ENCODE data around the gene DNAJB13.

DNAJB13 gene

GRCh38 chr11:73949912-73950311 lies 914 bp upstream of the DNAJB13 start:
- FAIRE-seq = no peak
- no peak for DNase-seq (ENCODE audit: low spot score)

- DNase-seq (ENCODE audit: low spot score) (peak; percentile 54), FAIRE-seq (no peak)
Measured at GRCh38 chr11:73951797-73952196, 971 bp downstream of the DNAJB13 start.

GRCh38 chr11:73956876-73957653 lies 6.2 kb downstream of the DNAJB13 start:
- no peak for FAIRE-seq

GRCh38 chr11:73957654-73958361 lies 7.0 kb downstream of the DNAJB13 start:
- FAIRE-seq (no peak), DNase-seq (ENCODE audit: low spot score) (no peak)

More at GRCh38 chr11:73956876-73957653, 6.2 kb downstream of the DNAJB13 start:
- no peak for DNase-seq (ENCODE audit: low spot score)

- FAIRE-seq (no peak), DNase-seq (ENCODE audit: low spot score) (no peak)
Measured at GRCh38 chr11:73958521-73959141, 7.8 kb downstream of the DNAJB13 start.

GRCh38 chr11:73961321-73961720 lies 10.5 kb downstream of the DNAJB13 start:
- DNase-seq (ENCODE audit: low spot score) = no peak
- FAIRE-seq = no peak

GRCh38 chr11:73962101-73962705 lies 11.4 kb downstream of the DNAJB13 start:
- FAIRE-seq = no peak
- no peak for DNase-seq (ENCODE audit: low spot score)

GRCh38 chr11:73963861-73964260 lies 13.0 kb downstream of the DNAJB13 start:
- FAIRE-seq = no peak
- DNase-seq (ENCODE audit: low spot score) = no peak

- DNase-seq (ENCODE audit: low spot score) = no peak
- FAIRE-seq = no peak
Measured at GRCh38 chr11:73965076-73965763, 14.4 kb downstream of the DNAJB13 start.

GRCh38 chr11:73965764-73966121 lies 14.9 kb downstream of the DNAJB13 start:
- DNase-seq (ENCODE audit: low spot score) (no peak), FAIRE-seq (no peak)

GRCh38 chr11:73968356-73968966 lies 17.6 kb downstream of the DNAJB13 start:
- FAIRE-seq (no peak), DNase-seq (ENCODE audit: low spot score) (no peak)

- no peak for FAIRE-seq
- DNase-seq (ENCODE audit: low spot score) = no peak
Measured at GRCh38 chr11:73969091-73969490, 18.3 kb downstream of the DNAJB13 start.

GRCh38 chr11:73969991-73970800 lies 19.4 kb downstream of the DNAJB13 start:
- no peak for DNase-seq (ENCODE audit: low spot score)
- FAIRE-seq = no peak

- no peak for FAIRE-seq
- DNase-seq (ENCODE audit: low spot score) = no peak
Measured at GRCh38 chr11:73971175-73971719, 20.4 kb downstream of the DNAJB13 start.

GRCh38 chr11:73972187-73972586 lies 21.4 kb downstream of the DNAJB13 start:
- no peak for FAIRE-seq
- no peak for DNase-seq (ENCODE audit: low spot score)

- DNase-seq (ENCODE audit: low spot score) (no peak), FAIRE-seq (no peak)
Measured at GRCh38 chr11:73972620-73973449, 22.0 kb downstream of the DNAJB13 start.

GRCh38 chr11:73974604-73975478 lies 24.0 kb downstream of the DNAJB13 start:
- DNase-seq (ENCODE audit: low spot score) = no peak
- FAIRE-seq = no peak

GRCh38 chr11:73975479-73975757 lies 24.6 kb downstream of the DNAJB13 start:
- no peak for DNase-seq (ENCODE audit: low spot score)
- no peak for FAIRE-seq

Data from urothelium cell line (cell line).